Activated T-cell treated with anti-CD3 and anti-CD28 coated beads for 4 hours (primary cell): ENCODE results near the gene TRIM47.
"Not testable (repeated sequence)": the region's sequence is repeated elsewhere in the genome, so short reads cannot be mapped to it uniquely, and the experiment has no call there.

ENCODE experiments used
- DNase-seq: peaks from one replicate; pipeline ENCODE4 v3.0.0-alpha.2; 2020

TRIM47 gene

DNA sequence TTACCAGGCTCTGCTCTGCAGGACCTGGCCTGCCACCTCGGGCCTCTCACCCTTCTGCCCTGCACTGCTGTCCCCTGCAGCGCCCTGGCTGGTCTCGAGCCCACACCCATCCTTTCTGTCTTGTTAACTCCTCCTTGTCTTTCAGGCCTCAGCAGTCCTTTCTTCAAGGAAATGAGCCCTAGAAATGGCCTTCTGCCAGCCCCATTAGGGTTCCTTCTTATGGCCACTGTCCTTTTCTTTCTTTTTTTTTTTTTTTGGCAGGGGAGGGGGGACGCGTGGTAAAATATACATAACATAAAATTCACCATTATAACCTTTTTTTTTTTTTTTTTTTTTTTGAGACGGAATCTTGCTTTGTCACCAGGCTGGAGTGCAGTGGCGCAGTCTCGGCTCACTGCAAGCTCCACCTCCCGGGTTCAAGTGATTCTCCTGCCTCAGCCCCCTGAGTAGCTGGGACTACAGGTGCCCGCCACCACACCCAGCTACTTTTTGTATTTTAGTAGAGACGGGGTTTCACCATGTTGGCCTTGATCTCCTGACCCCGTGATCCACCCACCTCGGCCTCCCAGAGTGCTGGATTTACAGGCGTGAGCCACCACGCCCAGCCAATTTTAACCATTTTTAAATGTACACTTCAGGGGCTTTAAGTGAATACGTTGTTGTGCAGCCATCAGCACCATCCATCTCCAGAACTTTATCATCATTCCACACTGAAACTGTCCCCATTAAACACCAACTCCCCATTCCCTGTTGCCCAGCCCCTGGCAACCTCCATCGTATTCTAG lies 12.8 kb downstream of the TRIM47 start:
- not testable (repeated sequence) for DNase-seq

DNA sequence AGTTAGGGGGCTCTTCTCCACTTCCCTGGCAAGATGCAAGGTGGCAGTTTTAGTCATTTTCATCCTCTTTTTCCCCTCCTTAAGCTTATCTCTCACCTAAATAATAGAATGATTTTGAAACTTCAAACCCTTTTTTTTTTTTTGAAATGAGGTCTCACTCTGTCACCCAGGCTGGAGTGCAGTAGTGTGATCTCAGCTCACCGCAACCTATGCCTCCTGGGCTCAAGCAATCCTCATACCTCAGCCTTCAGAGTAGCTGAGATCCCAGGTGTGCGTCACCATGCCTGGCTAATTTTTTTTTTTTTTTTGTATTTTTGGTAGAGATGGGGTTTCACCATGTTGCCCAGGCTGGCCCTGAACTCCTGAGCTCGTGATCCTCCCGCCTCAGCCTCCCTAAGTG lies 13.5 kb downstream of the TRIM47 start:
- DNase-seq, result not testable (repeated sequence)

DNA sequence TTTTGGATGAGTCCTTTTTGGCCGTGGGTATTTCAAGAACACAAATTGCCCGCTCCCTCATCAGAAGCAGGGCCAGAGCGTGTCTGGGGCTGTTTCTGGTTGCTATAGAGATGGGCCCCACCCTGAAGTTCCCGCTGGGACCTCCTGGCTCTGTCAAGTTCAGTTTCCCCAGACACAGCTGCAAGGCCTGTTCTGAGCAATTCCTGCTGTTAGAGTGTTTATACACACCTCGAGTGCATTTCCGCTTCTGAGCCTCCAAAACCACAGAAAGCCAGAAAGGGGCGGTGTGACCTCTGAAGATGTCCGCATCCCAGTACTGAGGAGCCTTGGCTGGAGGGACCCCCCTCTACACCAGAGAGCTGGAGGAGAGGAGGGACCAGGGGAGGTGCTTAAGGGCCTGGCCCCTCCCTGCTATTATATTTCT lies 13.9 kb downstream of the TRIM47 start:
- no peak for DNase-seq

DNA sequence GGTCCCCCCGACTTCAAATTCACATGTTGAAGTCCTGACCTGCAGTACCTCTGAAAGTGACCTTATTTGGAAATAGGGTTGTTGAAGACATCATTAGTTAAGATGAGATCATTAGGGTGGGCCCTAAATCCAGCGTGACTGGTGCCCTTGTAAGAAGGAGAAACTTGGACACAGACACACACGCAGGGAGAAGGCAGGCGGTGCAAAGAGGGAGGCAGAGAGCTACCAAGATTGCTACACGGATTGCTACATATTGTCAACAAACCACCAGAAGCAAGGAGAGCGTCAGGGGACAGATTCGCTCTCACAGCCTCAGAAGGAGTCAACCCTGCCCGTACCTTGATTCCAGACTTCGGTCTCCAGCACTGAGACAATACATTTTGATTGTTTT lies 16.5 kb downstream of the TRIM47 start:
- no peak for DNase-seq

DNA sequence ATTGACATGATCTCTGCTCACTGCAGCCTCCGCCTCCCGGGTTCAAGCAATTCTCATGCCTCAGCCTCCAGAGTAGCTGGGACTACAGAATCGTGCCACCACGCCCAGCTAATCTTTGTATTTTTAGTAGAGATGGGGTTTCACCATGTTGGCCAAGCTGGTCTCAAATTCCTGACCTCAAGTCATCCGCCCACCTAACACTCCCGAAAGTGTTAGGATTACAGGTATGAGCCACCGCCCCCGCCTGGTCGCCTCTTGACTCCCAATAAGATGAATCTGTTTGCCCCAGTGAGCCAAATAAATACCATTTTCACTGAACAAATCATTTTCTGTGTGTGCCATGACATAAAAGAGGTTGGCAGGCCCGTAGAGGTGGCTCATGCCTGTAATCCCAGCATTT lies 19.0 kb downstream of the TRIM47 start:
- DNase-seq, result not testable (repeated sequence)

DNA sequence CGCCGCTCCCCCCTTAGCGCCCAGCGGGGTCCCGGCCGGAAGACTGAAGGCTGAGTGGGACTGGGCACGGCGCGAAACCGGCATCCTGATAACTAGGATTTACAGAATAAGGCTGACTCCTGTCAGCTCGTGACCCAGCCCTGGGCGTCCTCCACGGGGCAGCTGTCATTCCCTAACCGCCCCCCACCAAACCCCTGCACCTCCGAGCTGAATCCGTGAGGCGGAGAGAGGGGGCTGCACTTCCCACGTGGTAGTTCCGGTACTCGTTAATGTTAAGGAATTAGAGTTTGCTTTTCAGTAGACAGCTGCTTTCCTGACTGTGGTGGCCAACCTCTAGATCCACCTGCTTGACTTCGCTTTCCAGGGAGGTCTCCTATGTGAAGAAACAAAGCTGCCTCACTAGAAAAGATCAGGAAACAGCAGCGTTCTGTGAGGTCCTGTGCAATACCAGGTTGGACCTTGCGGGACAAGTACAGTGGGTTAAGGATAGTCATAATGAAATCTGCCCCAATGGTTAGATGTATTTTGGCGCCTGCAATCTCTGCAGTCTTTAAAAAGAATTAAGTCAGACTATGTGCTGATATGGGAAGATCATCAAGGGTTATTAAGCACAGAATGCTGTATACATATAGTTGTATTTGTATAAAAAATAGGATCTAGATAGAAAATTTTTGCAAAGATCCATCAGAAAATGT lies 22.2 kb downstream of the TRIM47 start:
- no peak for DNase-seq

DNA sequence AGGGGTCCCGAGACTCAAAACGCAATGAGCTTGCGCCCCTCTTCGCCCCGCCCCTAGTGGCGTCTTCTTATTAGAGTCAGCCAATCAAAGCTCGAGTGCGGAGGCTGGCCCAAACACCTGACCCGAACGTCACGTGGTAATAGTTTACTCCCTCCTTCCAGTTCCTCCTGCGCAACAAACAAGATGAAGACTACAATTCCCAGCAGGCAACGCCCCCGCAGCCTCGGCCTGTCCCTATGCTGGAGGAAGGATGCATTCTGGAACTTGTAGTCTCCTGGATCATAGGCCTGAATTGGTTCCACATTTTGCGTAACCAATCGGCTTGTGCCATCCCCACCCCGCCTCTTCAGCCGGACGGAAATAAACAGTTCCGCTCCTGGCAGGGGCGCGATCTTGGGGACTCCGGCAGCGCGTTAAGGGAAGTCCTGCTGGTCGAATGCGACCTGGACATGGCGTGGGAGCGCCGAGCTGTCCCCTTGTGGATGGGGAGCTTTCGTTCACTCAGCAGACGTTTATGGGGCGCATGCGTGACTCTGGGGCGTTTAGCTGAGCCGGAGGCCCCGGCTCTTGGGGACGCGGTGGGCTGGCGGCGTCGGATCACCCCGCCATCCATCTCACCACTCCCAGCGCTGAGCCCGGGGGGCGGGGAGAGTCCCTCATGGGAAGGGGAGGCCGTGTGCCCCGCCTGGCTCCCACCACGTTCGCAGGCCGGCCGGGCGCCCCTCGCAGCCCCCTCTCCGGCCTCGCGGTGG lies 22.9 kb downstream of the TRIM47 start, which contains the start of gene WBP2:
TSS of gene WBP2 (minus strand) at position 26 of the 752 bp plus-strand sequence. CDS start 38 bp downstream, outside the sequence.
- DNase-seq, result peak; percentile 94

DNA sequence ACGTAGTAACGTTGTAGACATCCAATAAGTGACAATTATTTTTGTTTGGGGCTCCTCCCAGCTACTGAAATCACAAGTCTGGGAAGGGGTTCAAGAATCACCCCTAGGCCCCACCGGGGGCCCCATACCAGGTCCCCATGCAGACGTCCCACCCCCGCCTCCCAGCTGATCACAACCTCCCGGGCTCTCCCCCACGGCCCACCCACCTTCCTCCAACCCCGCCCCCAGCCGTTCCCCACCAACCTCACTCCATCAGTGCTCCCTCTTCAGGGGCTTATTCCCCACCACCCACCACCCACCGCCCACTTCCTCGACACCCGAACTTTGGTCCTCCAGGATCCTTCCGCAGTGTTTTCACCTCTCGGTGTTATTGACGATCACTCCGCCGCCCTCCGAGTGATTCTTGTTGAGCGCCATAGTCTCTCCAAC lies 23.5 kb downstream of the TRIM47 start:
- no peak for DNase-seq

DNA sequence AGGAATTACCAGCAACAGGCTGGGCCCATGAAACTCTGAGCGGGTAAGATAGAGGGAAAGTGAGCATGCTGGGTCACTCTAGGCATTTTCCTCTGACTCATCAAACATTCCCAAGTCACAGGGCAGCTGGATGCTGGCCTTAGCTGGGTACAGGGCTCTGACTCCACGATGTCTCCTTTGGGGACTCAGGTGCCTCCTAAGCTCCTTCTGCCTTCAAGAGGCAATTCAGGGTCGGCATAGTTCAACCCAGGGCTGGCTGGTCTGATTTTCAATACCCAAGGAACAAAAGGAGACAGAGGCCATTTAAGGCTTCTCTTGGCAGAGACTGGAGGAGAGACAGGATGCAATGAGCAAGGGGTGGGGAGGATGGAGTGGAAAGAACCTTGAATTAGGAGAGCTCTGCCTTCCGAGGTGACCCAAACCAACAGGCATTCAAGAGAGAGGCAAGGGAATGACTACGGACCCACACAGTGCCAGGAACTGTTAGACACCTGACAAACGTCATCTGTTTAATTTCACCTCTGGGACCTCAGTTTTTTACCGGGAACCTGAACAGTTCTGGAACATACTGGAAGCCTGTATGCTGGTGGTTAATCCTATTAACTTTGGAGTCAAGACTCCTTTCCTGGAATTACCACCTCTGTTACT lies 24.2 kb downstream of the TRIM47 start:
- no peak for DNase-seq

DNA sequence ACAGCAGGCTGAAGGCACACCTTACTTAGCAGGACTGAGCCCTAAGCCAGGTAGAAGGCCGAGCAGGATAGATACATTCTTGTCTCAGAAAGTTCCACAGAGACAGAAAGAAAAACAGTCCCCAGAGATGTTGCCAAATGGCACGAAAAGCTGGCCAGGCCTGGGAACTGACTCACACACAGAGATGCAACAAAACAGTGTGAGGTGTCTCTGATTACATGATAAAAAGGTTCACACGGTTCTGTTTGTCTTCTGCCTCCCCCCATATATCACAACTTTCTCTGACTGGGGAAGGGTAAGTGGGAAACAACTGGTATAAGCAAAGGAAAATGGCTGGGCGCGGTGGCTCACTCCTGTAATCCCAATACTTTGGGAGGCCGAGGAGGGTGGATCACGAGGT lies 24.9 kb downstream of the TRIM47 start:
- no peak for DNase-seq

DNA sequence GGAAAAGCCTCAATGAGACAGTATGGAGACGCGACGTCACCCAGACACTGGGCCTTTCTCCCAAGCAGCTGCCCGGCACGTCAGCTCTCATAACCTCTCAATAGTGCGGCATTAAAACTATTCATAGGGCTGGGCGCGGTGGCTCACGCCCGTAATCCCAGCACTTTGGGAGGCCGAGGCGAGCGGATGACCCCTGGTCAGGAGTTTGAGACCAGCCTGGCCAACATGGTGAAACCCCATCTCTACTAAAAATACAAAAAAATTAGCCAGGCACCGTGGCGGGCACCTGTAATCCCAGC lies 26.7 kb downstream of the TRIM47 start:
- not testable (repeated sequence) for DNase-seq

DNA sequence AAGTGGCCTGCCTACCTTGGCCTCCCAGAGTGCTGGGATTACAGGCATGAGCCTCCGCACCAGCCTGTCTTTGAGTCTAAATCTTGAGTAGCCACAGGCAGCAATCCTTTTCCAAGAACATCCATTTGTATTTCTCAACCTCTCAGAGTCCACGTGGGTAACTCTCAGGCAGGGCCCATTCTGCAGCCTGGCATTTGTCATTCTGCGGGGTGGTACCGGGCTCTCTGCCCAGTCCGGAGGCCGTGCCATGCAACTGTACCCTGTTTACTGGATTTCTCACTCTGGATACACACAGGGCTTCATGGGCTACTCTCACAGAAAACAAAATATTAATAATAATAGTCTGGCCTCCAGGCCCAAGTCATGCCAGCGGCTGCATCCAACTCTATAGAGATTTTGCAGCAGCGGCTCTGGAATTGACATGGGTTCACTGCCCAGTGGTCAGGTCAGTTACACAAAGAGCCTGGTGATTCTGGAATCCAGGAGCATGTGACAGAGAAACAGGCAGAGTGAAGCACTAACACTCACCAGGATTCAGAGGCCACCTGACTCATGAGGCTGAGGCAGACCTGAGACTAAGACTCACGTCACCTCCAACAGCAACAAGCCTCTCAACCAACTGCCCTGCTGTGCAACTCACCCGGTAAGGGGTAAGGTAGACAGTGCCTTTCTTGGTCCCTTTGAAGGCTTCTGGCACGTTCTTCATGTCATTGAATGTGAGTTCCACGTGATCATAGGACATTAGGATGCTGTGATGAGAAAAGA lies 27.3 kb downstream of the TRIM47 start:
- no peak for DNase-seq

DNA sequence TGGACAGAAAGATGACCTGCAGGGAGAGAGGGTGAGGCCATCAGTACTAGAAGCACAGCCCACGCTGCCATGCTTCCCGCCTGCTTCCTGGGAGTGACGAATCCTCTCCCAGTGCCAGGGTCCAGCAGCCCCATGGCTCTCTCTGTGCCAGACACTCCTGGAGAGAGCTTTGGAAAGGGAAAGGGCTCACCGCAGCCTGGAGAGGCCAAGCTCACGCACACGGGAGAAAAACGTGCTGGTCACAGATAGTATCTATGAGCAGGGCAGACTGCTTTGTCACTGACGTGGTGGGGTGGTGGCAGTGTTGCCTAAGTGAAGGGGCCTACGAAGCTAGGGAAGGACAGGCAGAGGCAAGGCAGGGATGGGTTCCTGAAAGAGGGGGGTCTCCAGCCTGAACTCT lies 28.7 kb downstream of the TRIM47 start:
- no peak for DNase-seq

DNA sequence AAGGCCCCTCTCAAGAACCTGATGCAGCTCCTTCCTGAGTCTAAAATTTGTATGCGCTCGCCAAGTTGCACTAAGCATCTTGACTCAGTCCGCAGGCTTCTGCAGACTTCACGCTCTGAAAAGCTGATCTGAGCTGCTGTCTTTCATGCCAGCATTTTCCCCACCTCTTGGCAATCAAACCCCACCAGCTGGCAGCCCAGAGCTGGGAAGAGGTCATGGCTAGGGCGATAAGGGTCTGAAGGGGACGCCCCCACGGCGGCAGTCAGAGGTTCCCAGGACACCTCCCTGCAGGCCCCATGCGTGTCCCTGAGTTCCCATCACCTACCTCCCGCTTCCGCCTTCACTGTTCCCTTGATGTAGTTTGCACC lies 29.1 kb downstream of the TRIM47 start:
- DNase-seq, result no peak

DNA sequence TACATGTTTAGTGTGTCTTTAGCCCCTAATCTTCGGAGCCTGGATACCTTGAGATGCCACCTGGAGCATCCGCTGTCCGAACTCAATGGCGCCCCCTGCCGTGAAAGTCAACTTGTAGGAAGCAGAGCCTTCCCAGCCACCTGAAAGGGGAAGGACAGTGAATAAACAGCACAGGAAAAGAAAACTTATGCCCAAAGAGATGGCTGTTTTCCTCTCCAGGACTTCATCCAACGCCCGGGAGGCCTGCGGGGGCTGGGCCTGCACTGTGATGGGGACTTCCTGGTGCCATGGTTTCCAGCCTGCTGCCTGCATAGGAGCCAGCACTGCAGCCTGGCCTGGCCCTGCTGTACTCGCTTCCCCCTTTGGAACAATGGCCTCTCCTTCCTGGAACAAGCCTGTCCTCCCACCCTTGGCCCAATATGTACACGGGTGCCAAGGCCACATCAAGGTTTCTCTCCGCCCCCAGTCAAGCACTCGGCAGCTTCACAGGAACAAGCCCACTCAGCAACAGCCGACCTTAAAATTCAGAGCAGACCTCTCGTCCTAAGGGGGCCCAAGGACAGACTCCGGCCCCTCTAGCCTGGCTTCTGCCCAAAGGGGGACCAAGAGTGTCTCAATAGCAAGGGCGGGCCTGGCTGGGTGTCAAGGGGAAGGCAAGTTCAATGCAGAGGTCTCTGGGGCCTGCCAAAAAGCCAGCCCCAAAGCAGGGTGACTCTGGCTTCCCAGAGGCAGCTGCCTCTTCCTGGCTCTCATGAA lies 29.7 kb downstream of the TRIM47 start:
- peak; percentile 82 for DNase-seq

DNA sequence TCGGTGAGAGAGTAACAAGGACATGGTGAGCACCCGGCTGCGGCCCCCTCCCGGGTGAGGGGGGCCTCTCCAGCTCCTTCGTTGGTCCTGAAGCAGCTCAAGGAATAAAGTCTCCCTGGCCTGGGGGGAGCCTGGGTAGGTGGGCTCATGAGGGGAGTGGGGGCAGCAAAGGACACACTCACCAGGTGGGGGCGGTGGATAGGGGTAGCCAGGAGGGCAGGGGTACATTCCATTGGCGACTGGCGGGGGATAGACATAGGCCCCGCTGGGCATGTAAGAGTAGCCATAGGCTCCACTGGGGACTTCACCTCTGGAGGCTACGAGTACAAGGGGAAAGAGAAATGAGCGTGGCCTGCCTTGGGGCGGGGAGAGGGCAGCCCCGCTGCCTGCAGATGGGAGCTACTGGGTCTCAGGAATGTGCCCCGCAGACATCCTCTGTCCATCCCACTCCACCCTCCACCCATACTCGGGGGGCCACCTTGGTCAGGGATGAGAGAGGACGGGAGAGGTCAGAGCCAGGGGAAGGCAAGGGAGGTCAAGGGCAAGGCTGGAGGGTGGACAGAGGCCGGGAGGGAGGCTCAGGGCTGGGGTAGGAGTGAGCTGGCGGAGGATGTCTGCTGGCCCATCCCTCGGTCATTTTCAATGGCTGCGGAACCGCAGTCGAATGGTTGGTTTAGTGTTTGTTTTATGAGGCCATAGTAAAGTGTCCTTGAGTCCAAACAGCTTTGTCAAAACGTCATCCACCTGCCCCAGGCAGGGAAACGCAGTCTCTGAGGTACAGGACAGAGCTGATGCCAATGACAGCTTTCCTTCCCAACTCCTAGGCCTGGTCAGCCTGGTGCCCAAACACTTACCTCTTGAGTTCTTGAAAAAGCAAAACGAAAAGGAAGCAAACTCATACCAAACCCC lies 30.5 kb downstream of the TRIM47 start:
- no peak for DNase-seq

DNA sequence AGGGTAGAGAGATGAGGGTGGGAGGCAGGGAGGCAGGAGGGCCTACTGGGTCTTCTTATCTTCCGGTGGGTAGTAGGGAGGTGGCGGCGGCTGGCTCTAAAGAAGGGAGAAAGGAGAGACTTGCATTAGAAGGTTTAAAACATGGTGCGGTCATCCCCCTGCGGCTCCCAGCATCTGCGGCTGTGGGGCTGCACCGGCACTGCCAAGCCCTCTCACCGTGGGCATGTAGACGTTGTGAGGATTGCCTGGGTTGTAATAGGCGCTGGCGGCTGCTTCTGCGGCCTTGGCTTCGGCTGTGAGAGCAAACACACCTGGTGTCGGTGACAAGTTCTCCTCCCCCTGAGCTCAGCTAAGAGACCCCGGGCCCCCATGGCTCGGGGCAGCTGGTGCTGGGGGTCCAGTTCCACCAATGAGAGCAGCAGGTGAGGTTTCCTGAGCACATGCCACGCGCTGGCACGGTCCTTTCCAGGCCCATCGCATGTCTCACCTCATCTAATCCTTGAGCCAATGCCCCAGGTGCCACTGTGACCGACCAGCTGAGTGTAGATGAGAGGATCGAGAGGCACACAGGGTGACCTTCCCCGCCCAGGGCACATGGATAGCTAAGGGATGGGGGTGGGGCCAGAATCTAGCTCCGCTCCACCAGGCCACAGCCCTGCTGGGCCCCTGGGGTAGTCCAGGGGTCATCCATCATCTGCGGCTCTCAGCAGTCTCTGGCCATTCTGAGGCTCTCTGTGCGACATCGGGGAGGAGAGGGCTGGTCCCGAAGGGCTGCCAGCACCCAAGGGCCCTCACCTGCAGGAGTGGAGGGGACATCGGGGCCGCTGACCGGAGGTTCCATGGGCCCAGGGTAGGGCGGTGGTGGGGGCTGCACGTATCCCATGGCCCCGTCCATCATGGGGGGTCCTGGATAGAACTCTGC lies 31.4 kb downstream of the TRIM47 start:
- no peak for DNase-seq

DNA sequence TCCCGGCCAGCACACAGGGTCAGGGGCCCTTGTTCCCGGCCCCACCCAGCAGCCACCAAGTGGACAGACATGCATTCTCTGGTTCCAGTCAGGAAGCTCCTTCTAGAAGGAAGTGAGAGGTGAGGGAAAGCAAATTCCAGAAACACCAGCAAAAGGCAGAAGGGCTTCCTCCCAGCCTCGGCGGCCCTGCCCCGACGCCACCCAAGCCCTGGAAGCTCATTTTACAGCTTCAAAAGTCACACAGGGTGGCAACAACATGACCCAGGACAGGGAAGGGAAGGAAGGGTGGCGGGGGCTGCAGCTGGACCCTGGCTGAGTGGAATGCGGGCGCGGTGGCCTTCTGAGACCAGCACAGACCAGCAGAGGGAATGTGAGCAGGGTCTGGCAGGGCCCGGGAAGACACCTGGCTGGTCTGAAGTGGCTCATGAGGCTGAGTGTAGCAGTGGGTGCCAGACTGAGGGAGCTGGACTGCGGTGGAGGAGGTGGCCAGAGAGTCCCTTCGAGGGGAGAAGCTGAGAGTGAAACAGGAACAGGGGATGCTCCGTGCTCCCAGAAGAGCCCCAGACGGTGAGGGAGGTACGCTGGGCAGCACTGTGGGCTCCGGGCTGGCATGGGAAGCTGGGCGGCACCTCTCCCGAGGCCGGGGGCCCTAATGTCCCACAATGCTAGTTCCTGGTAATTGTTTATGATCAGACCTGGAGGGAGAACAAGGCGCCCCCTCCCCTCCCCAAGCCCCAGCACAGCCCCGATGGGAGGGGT lies 32.3 kb downstream of the TRIM47 start:
- DNase-seq, result no peak
